Ovary (tissue), 3 donors: ENCODE results near the gene PRAMEF18.
"Not testable (repeated sequence)": the region's sequence is repeated elsewhere in the genome, so short reads cannot be mapped to it uniquely, and the experiment has no call there.

Source experiments
- CTCF ChIP-seq, 3 donors: fragments of 450-650 bp in 2 of 3; fragments of 200-600 bp in 1 of 3; IDR thresholded peaks; one replicate each; pipeline versions ENCODE4 v1.5.1 to v1.8.0; 2016 to 2022; ENCODE audit warnings: antibody characterized with exemption in 3 of 3, mild to moderate bottlenecking in 1 of 3
- EP300 ChIP-seq: sonication (generic); formaldehyde crosslinking; IDR thresholded peaks from one replicate; pipeline ENCODE4 v1.6.1; 2017; ENCODE audit warnings: antibody characterized with exemption
- POLR2A ChIP-seq: fragments of 450-650 bp; IDR thresholded peaks from one replicate; pipeline ENCODE4 v1.6.1; 2017; ENCODE audit warnings: antibody characterized with exemption, mild to moderate bottlenecking, moderate library complexity
- donor health status: DM: no; HTN: no; CAD: no.

- not testable (repeated sequence) for TF ChIP-seq CTCF (IDR thresholded peaks at IDR 0.05); POLR2A; EP300
Measured at GRCh38 chr1:13265124-13265523, 39.2 kb upstream of the PRAMEF18 start.
